ENCODE measurements around the gene ARRDC1. TPM values are rescaled to one million over a fixed set of nuclear protein-coding genes. Genes with fewer than 3 reads are reported as not detected.

Gene ARRDC1
- polyA plus RNA-seq, 1 donor from 2014 or later: 53.4 TPM

- Histone ChIP-seq H3K27ac (ENCODE audit: low read length) (no peak overlapping the region), H3K4me3 (ENCODE audit: low read length) (no peak overlapping the region), H3K9ac (ENCODE audit: low read length) (no peak overlapping the region), H4K20me1 (ENCODE audit: insufficient read depth) (no peaks in the 10 kb centered on the region), H3K9me3 (ENCODE audit: low read length) (no peaks in the 10 kb centered on the region), H2AFZ (ENCODE audit: low read depth, low read length) (no peak overlapping the region), H3K36me3 (ENCODE audit: insufficient read depth, low read length) (no peaks in the 10 kb centered on the region), H3K79me2 (replicated peaks; ENCODE audit: insufficient read depth, low read length) (peaks cover 55% of the 10 kb centered on the region), H3K27me3 (ENCODE audit: insufficient read depth, low read depth, low read length) (no peaks in the 10 kb centered on the region), H3F3A (ENCODE audit: insufficient read depth, low read length, poor library complexity, severe bottlenecking) (no peaks in the 10 kb centered on the region), H3K9me2 (ENCODE audit: insufficient read depth, low read length) (no peaks in the 10 kb centered on the region), H3K4me2 (ENCODE audit: low read length) (no peak overlapping the region)
- TF ChIP-seq EZH2 (IDR thresholded peaks at IDR 0.05; ENCODE audit: borderline replicate concordance, insufficient read depth, low read length, poor library complexity, severe bottlenecking): no peak
- TF ChIP-seq REST (IDR thresholded peaks at IDR 0.05; ENCODE audit: borderline replicate concordance): no peak
- no peak for TF ChIP-seq TAF1 (IDR thresholded peaks at IDR 0.05; ENCODE audit: low read depth)
- no peak for TF ChIP-seq MXI1 (conservative IDR thresholded peaks at IDR 0.05; ENCODE audit: poor library complexity, severe bottlenecking)
- no peak for TF ChIP-seq RAD21 (conservative IDR thresholded peaks at IDR 0.05)
- TF ChIP-seq CTCF (IDR thresholded peaks at IDR 0.05; ENCODE audit: poor library complexity, severe bottlenecking): no peak
- TF ChIP-seq SMC3 (conservative IDR thresholded peaks at IDR 0.05; ENCODE audit: poor library complexity): no peak
- no peak for TF ChIP-seq POLR2AphosphoS5 (IDR thresholded peaks at IDR 0.05)
- no peak for TF ChIP-seq EP300 (conservative IDR thresholded peaks at IDR 0.05; ENCODE audit: poor library complexity, severe bottlenecking)
Measured at GRCh38 chr9:137646341-137646740, 40.9 kb downstream of the ARRDC1 start.

GRCh38 chr9:137647096-137647714 lies 41.7 kb downstream of the ARRDC1 start:
- Histone ChIP-seq H4K20me1 (ENCODE audit: insufficient read depth) (no peaks in the 10 kb centered on the region), H3K4me2 (ENCODE audit: low read length) (no peak overlapping the region)

More at GRCh38 chr9:137647096-137647714, 41.7 kb downstream of the ARRDC1 start:
- no peaks in the 10 kb centered on the region for H3K9me2 ChIP-seq (ENCODE audit: insufficient read depth, low read length)
- H3K9me3 ChIP-seq (ENCODE audit: low read length): no peaks in the 10 kb centered on the region
- H3K27ac ChIP-seq (ENCODE audit: low read length): no peak overlapping the region
- H3K9ac ChIP-seq (ENCODE audit: low read length): no peak overlapping the region
- peaks cover 54% of the 10 kb centered on the region for H3K79me2 ChIP-seq (replicated peaks; ENCODE audit: insufficient read depth, low read length)
- H3K4me3 ChIP-seq (ENCODE audit: low read length): no peak overlapping the region
- TF ChIP-seq POLR2AphosphoS5 (IDR thresholded peaks at IDR 0.05): no peak
- H3K36me3 ChIP-seq (ENCODE audit: insufficient read depth, low read length): no peaks in the 10 kb centered on the region
- H3K27me3 ChIP-seq (ENCODE audit: insufficient read depth, low read depth, low read length): no peaks in the 10 kb centered on the region
- H2AFZ ChIP-seq (ENCODE audit: low read depth, low read length): no peak overlapping the region
- H3F3A ChIP-seq (ENCODE audit: insufficient read depth, low read length, poor library complexity, severe bottlenecking): no peaks in the 10 kb centered on the region
